CD1c-positive myeloid dendritic cell (primary cell): ENCODE data around the gene CUX1.

Source experiments
- DNase-seq: peaks from one replicate; pipeline ENCODE4 v3.0.0-alpha.2; 2016; ENCODE audit errors: extremely low spot score

The CUX1 gene

DNA sequence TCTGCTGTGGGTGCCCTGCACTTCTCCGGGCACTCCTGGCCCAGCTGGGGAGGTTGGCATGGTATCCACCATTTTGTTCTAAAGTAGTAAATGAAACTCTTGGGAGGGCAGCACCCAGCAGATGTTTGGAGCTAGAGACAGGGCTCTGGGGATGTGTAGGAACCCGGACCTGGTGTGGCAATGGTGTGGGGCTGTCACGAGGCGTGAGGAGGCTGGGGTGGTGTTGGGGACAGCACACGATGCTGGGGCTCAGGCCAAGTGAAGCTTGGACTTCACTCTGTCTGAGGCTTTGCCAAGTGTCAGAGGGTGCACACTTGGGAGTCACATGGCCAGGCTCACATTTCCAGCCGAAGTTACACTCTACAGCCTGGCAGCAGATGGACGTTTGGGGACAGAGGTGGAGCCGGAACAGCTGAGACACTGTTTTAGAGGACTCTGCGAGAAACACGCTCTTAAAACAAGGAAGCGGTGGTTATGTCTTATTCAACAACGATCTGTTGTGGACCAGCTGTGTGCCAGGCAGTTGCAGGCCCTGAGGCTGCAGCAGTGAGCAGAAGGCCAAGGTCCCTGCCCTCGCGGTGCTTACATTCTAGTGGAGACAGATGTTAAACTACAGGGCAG lies 118.2 kb downstream of the CUX1 start:
- no peak for DNase-seq

- no peak for DNase-seq
These were observed 118.8 kb downstream of the CUX1 start for GRCh38 chr7:101936223-101936610.

DNA sequence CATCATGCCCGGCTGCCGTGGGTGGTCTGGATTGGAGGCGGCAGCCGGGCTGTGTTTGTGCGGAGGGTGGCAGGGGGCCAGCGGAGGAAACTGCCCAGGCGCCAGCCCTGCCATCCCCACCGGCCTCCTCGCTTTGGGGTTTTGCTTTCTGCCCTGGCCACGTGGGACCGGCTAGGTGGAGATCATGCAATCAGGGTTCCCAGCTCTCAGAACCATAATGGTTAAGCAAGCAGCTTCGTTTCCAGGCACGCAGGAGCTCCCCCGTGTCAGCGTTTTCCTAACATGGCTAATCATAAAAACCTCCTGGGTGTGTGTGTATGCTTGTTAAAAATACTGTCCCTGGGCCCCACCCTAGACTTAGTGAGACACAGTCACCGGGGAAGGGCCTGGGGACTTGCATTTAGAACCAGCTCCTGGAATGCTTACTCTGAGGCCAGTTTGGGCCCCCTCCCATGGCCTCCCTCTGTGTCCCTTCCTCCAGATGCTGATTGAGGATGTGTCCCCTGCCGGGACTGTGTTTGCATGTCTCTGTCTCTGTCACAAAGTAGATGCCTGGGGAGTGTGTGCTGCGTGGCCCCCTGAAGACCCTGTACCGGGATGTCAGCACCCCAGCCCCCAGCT lies 119.3 kb downstream of the CUX1 start:
- DNase-seq = no peak

- DNase-seq = no peak
These were observed 120.5 kb downstream of the CUX1 start for GRCh38 chr7:101937717-101938514.

- no peak for DNase-seq
These were observed 121.8 kb downstream of the CUX1 start for GRCh38 chr7:101939136-101939695.

GRCh38 chr7:101940151-101940550 lies 122.7 kb downstream of the CUX1 start:
- no peak for DNase-seq

- no peak for DNase-seq
These were observed 123.4 kb downstream of the CUX1 start for GRCh38 chr7:101940830-101941229.

- no peak for DNase-seq
These were observed 124.3 kb downstream of the CUX1 start for GRCh38 chr7:101941481-101942383.

- no peak for DNase-seq
These were observed 125.3 kb downstream of the CUX1 start for GRCh38 chr7:101942603-101943210.

DNA sequence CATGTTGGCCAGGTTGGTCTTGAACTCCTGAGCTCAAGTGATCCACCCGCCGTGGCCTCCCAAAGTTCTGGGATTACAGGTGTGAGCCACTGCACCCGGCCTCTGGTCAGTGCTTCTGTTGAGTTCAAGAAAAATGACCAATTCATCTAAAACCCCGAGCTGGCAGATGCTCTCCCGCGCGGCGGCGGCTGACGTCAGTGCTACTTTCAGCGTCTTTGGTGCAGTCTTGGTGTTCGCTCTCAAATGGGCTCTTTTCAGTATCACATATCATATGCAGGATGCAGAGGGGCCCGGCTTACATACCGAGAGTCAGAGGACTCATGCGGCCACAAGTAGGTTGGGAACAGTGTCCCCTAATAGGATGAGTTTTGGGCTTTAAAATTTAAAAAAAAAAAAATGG lies 125.9 kb downstream of the CUX1 start:
- DNase-seq = no peak

DNA sequence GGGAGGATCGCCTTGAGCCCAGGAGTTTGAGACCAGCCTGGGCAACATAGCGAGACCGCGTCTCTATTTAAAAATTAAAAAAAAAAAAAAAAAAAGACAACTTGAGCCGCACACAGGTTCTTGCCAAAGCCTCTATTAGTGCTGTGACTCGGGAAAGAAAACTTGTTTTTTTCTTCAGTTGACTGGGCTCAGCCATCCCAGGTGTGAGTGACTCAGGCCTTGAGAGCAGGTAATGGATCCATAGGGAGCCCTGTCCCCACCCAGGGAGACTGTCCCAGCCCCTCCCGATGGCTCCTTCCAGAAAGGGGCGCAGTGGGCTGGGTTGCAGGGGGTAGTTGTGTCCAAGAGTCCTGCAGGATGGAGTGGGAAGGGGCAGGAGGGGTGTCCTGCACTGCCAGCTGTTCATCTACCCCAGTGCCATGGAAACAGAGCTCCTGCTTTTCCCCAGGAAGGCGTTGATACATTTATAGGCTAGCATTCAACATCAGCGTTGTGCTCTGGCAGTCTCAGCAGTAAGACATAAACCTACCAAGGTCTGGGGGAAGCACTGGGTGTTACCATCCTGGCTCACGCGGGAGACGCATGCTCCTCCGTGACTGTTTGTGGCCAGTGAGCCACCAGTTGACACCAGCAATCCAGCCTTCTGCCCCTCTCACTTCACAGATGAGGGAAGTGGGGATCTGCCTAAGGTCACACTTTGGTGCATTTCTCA lies 126.6 kb downstream of the CUX1 start:
- no peak for DNase-seq

DNA sequence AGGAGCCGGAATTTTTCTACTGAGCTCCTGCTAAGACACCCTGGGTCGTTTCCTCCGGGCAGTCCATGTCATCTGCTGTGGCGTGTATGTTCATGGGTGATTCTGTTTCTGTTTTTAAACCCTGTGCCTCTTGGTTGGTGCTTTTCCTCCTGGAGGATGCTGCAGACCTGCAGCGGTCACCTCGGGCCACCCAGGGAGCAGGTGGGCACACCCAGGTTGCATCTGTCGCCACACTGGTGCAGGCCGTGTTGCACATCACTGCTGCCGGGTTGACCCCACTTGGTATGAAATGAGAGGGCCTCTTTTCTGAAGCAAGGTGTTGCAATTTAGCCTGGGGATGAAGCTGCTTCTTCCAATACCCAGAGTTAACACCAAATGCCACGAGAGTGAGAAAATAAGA lies 127.2 kb downstream of the CUX1 start:
- DNase-seq = no peak

- DNase-seq = no peak
These were observed 127.8 kb downstream of the CUX1 start for GRCh38 chr7:101945034-101945758.

GRCh38 chr7:101947899-101948298 lies 130.5 kb downstream of the CUX1 start:
- DNase-seq = no peak

GRCh38 chr7:101948650-101949049 lies 131.2 kb downstream of the CUX1 start:
- no peak for DNase-seq

DNA sequence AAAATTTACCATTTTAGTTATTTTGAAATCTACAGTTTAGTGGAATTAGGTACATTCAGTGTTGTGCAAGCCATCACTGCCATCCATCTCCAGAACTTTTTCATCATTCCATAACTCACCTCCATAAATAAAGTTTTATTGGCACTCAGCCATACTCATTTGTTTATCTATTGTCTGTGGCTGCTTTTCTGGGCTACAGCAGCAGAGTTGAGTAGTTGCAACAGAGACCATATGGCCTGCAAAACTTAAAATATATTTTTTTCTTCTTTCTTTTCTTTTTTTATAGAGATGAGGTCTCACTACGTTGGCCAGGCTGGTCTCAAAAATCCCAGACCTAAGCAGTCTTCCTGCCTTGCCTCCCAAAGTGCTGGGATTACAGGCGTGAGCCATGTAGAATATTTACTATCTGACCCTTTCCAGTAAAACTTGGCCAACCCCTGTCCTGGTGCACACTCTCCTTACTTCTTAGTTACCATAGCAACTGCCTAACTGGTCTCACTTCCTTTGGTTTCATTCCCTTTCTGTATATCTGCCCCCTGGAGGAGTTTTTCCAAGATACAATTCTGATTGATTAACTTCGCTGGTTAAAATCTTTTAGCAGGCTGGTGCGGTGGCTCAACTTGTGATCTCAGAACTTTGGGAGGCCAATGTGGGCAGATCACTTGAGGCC lies 133.2 kb downstream of the CUX1 start:
- peak; percentile 23 for DNase-seq

- no peak for DNase-seq
These were observed 134.3 kb downstream of the CUX1 start for GRCh38 chr7:101951757-101952156.

DNA sequence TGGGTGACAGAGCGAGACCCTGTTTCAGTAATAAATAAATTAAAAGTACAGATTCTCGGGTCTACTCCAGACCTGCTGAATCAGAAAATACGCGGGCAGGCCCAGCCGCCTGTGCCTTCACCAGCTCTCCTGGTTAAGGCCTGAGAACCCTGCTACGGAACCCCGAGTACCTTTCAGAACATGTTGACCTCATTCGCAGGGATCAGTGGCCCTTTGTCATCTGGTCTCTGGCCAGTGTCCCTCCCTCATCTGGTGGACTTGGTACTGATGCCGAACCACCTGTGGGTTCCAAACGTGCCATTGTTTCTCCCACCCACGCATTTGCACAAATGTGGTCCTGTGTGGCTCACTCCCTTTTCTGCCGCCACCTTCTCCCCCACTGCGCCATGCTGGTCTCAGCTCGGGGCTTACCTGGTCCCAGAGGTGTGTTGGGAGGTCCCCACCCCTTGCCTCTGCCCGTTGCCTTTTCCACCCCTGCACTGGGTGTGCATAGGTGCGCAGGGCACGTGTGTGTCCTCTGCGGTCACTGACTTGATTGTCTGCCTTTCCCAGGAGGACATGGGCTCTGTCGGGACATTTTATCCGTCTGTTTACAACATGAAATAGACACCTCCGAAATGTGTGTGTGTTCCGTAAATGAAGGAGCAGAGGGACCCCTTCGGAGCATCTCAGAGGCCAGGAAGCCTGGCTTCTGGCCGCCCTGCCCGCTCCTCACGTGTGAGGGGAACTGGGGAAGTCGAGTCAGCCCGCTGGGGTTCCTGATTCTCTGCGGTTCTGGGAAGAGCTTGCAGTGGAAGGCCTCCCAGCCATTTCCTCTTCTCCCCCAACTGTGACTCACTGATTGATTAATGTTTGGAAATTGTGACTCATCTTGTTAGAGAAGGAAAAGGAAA lies 135.2 kb downstream of the CUX1 start:
- peak; percentile 88 for DNase-seq
